SK-N-SH treated with all-trans-retinoic acid at 6 μM for 48 hours (cell line): ENCODE measurements around the gene SH3TC1.

Experiments
- ARNTL ChIP-seq: fragments of 450-650 bp; formaldehyde crosslinking; IDR thresholded peaks from 2 replicates; pipeline ENCODE4 v1.5.0; 2020; ENCODE audit warnings: low read depth, mild to moderate bottlenecking, moderate library complexity, borderline replicate concordance
- CSDC2 ChIP-seq: fragments of 250-450 bp; sonication (Bioruptor Pico); IDR thresholded peaks from 2 replicates; pipeline ENCODE4 v1.5.0; 2020; ENCODE audit warnings: mild to moderate bottlenecking, moderate library complexity
- CSRNP3 ChIP-seq: fragments of 250-450 bp; sonication (Bioruptor Pico); IDR thresholded peaks from 2 replicates; pipeline ENCODE4 v1.5.1; 2021; ENCODE audit warnings: mild to moderate bottlenecking, moderate library complexity
- ISL1 ChIP-seq: fragments of 250-450 bp; sonication (Bioruptor Pico); IDR thresholded peaks from 2 replicates; pipeline ENCODE4 v2.1.2; 2022; ENCODE audit warnings: mild to moderate bottlenecking, moderate library complexity
- PATZ1 ChIP-seq: fragments of 250-450 bp; sonication (Bioruptor Pico); IDR thresholded peaks from 2 replicates; pipeline ENCODE4 v1.8.0; 2020; ENCODE audit warnings: mild to moderate bottlenecking, moderate library complexity, borderline replicate concordance
- PPARA ChIP-seq: fragments of 250-450 bp; sonication (Bioruptor Pico); IDR thresholded peaks from 2 replicates; pipeline ENCODE4 v1.5.0; 2020; ENCODE audit warnings: mild to moderate bottlenecking, borderline replicate concordance
- RARB ChIP-seq: fragments of 250-450 bp; sonication (Bioruptor Pico); IDR thresholded peaks from 2 replicates; pipeline ENCODE4 v1.8.0; 2021; ENCODE audit warnings: mild to moderate bottlenecking, moderate library complexity
- SNAI2 ChIP-seq: fragments of 250-450 bp; sonication (Bioruptor Pico); IDR thresholded peaks from 2 replicates; pipeline ENCODE4 v1.5.0; 2020; ENCODE audit warnings: mild to moderate bottlenecking, moderate library complexity
- TOX ChIP-seq: fragments of 250-450 bp; sonication (Bioruptor Pico); IDR thresholded peaks from 2 replicates; pipeline ENCODE4 v1.8.0; 2021; ENCODE audit warnings: mild to moderate bottlenecking, moderate library complexity, borderline replicate concordance
- ZFP30 ChIP-seq: fragments of 450-650 bp; formaldehyde crosslinking; IDR thresholded peaks from 2 replicates; pipeline ENCODE4 v1.5.0; 2022; ENCODE audit warnings: mild to moderate bottlenecking, moderate library complexity
- ZNF70 ChIP-seq: fragments of 450-650 bp; formaldehyde crosslinking; IDR thresholded peaks from 2 replicates; pipeline ENCODE4 v1.5.0; 2020; ENCODE audit warnings: mild to moderate bottlenecking, moderate library complexity
- TF ChIP-seq, protein P1 (sequence below): fragments of 250-450 bp; sonication (Bioruptor Pico); IDR thresholded peaks from 2 replicates; pipeline ENCODE4 v1.5.0; 2020; ENCODE audit warnings: mild to moderate bottlenecking, moderate library complexity
- TF ChIP-seq, protein P2 (sequence below): fragments of 250-450 bp; sonication (Bioruptor Pico); IDR thresholded peaks from 2 replicates; pipeline ENCODE4 v1.8.0; 2021; ENCODE audit warnings: low read depth, mild to moderate bottlenecking, moderate library complexity, borderline replicate concordance

DNA sequence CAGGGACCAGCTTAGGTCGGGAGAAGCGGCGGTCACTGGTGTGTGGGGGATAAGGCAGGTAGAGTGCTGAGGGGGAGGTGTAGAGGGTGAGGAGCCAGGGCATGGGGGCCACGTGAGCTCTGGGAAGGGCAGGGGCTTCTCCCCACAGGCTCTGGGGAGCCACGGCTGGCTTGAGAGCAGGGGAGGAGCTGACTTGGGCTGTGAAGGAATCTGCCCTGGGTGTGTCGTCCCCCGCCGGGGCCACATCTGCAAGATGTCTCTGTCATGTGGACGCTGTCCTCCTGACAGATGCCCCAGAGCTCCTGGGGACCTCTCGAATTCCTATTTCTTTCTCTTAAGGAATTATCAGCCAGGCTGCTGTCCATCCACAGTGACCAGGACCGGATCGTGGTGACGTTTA is 15.0 kb downstream of the SH3TC1 start:
- TF ChIP-seq RARB (CRISPR knock-in tag) (no peak), CSDC2 (CRISPR knock-in tag) (no peak), ZNF70 (no peak), ZFP30 (CRISPR knock-in tag) (no peak), PATZ1 (CRISPR knock-in tag) (no peak), SNAI2 (CRISPR knock-in tag) (no peak), TOX (CRISPR knock-in tag) (no peak), ARNTL (CRISPR knock-in tag) (no peak), PPARA (CRISPR knock-in tag) (no peak), ISL1 (CRISPR knock-in tag) (no peak), CSRNP3 (CRISPR knock-in tag) (no peak)
- TF ChIP-seq, protein P1, sequence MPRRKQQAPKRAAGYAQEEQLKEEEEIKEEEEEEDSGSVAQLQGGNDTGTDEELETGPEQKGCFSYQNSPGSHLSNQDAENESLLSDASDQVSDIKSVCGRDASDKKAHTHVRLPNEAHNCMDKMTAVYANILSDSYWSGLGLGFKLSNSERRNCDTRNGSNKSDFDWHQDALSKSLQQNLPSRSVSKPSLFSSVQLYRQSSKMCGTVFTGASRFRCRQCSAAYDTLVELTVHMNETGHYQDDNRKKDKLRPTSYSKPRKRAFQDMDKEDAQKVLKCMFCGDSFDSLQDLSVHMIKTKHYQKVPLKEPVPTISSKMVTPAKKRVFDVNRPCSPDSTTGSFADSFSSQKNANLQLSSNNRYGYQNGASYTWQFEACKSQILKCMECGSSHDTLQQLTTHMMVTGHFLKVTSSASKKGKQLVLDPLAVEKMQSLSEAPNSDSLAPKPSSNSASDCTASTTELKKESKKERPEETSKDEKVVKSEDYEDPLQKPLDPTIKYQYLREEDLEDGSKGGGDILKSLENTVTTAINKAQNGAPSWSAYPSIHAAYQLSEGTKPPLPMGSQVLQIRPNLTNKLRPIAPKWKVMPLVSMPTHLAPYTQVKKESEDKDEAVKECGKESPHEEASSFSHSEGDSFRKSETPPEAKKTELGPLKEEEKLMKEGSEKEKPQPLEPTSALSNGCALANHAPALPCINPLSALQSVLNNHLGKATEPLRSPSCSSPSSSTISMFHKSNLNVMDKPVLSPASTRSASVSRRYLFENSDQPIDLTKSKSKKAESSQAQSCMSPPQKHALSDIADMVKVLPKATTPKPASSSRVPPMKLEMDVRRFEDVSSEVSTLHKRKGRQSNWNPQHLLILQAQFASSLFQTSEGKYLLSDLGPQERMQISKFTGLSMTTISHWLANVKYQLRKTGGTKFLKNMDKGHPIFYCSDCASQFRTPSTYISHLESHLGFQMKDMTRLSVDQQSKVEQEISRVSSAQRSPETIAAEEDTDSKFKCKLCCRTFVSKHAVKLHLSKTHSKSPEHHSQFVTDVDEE (CRISPR knock-in tag), result no peak
- TF ChIP-seq, protein P2, sequence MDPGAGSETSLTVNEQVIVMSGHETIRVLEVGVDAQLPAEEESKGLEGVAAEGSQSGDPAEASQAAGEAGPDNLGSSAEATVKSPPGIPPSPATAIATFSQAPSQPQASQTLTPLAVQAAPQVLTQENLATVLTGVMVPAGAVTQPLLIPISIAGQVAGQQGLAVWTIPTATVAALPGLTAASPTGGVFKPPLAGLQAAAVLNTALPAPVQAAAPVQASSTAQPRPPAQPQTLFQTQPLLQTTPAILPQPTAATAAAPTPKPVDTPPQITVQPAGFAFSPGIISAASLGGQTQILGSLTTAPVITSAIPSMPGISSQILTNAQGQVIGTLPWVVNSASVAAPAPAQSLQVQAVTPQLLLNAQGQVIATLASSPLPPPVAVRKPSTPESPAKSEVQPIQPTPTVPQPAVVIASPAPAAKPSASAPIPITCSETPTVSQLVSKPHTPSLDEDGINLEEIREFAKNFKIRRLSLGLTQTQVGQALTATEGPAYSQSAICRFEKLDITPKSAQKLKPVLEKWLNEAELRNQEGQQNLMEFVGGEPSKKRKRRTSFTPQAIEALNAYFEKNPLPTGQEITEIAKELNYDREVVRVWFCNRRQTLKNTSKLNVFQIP (CRISPR knock-in tag), result no peak
